ENCODE measurements around the gene GGACT.

The GGACT gene

DNA sequence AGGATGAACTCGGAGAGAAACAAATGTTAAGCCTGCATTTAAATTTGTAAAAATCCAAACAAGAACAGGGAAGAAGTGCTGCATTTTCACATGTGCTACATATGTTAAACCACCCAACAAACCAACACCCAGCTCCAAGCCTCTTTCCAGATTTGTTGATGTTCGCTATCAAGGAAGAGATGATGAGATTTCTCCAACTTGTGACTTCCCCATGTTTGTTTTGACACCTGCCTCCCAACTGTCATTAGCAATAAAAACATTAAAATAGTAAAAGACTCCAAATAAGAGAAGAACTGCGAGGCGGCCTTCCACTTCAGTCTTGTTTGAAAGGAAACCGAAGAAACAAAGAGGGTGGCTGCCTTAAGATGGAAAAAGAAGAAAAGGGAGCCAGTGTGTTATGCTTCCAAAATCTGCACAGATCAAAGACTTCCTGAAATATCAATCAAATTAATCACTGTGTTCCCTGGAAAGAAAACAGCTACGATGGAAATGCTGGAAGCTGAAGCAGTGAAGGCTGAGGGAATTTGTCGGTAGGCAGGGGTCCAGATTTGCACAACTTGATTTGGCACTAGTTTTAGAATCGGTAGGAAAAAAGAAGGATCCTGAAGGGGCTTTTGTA, 14.0 kb upstream of the GGACT start:
- TF ChIP-seq, protein P1, sequence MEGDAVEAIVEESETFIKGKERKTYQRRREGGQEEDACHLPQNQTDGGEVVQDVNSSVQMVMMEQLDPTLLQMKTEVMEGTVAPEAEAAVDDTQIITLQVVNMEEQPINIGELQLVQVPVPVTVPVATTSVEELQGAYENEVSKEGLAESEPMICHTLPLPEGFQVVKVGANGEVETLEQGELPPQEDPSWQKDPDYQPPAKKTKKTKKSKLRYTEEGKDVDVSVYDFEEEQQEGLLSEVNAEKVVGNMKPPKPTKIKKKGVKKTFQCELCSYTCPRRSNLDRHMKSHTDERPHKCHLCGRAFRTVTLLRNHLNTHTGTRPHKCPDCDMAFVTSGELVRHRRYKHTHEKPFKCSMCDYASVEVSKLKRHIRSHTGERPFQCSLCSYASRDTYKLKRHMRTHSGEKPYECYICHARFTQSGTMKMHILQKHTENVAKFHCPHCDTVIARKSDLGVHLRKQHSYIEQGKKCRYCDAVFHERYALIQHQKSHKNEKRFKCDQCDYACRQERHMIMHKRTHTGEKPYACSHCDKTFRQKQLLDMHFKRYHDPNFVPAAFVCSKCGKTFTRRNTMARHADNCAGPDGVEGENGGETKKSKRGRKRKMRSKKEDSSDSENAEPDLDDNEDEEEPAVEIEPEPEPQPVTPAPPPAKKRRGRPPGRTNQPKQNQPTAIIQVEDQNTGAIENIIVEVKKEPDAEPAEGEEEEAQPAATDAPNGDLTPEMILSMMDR (IDR thresholded peaks at IDR 0.05; ENCODE audit: control insufficient read depth, insufficient read depth, low read depth, low read length, missing control alignments): no peak
- no peak for DNase-seq (ENCODE audit: low read depth)

DNA sequence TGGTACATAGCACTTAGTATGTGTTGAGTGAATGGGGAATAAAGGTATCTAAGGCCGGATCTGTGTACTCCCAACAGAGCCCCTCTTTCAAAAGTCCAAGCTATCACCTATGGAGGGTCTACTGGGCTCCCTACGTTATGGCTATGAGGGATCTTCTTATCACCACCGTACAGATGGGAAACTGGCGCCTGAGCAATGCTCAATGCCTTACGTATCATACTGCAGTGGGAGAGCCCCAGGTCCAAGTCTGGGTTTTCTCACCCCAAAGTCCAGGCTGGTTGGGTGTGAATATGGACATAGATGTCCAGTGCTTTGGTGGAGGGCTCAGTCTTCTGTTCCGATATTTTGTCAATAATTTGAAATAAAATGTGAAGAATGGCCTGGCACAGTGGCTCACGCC, 13.1 kb upstream of the GGACT start:
- no peak overlapping the region for H3K4me3 ChIP-seq (ENCODE audit: control insufficient read depth, low read depth, low read length)
- TF ChIP-seq, protein P1 (IDR thresholded peaks at IDR 0.05; ENCODE audit: control insufficient read depth, insufficient read depth, low read depth, low read length, missing control alignments): no peak
- DNase-seq (ENCODE audit: low read depth): no peak

More for the DNA sequence above, 14.0 kb upstream of the GGACT start:
- H3K4me3 ChIP-seq (ENCODE audit: control insufficient read depth, low read depth, low read length): no peak overlapping the region

DNA sequence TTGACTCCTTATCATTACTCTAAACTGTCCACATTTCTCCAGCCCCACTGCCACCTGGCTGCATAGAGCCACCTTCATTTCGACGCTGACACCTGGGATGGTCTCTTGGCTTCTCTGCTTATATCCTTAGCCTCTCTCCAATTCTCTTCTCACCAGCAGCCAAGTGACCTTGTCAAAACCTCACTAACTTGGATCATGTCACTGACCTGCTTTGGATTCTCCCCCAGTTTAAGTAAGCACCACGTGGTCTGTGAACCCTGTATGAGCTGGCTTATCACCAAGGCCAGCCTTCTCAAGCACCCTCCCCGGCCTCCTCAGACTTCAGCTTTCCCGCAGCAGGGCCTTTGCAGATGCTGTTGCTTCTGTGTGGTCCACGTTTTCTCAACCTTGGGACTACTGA, 12.3 kb upstream of the GGACT start:
- TF ChIP-seq, protein P1 (IDR thresholded peaks at IDR 0.05; ENCODE audit: control insufficient read depth, insufficient read depth, low read depth, low read length, missing control alignments): no peak
- no peak for DNase-seq (ENCODE audit: low read depth)
- H3K4me3 ChIP-seq (ENCODE audit: control insufficient read depth, low read depth, low read length): no peak overlapping the region

DNA sequence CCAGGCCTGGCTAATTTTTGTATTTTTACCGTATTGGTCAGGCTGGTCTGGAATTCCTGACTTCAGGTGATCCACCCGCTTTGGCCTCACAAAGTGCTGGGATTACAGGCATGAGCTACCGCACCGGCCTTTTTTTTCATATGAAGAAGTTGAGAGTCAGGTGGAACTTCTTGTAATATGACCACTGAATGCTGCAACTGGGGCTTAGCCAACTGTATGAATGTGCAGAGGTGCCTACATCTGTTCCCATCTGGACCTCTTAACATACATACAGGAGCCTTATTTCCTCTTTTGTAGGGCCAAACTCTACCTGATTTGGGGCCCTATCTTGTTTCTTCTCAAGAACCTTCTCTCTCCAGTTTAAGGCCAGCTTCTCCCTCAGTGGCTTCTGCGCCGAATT, 11.9 kb upstream of the GGACT start:
- no peak for DNase-seq (ENCODE audit: low read depth)
- TF ChIP-seq, protein P1 (IDR thresholded peaks at IDR 0.05; ENCODE audit: control insufficient read depth, insufficient read depth, low read depth, low read length, missing control alignments): no peak
- H3K4me3 ChIP-seq (ENCODE audit: control insufficient read depth, low read depth, low read length): no peak overlapping the region

DNA sequence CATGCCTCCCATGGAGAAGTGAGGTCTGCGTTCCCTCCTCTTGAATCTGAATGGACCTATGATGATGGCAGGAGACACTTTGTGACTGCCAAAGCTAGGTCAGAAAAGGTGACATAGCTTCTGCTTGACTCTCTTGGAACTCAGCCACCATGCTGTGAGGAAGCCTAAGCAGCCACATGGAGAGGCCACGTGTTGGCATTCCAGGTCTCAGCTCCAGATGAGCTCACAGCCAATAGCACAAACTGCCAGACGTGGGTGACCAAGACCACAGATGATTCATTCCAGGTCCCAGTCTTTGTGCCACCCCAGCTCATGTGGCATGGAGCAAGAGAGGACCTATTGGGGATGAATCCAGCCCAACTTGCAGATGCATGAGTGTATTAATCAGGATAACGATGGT, 8.7 kb upstream of the GGACT start:
- DNase-seq (ENCODE audit: low read depth): no peak
- TF ChIP-seq, protein P1 (IDR thresholded peaks at IDR 0.05; ENCODE audit: control insufficient read depth, insufficient read depth, low read depth, low read length, missing control alignments): no peak
- H3K4me3 ChIP-seq (ENCODE audit: control insufficient read depth, low read depth, low read length): no peak overlapping the region

DNA sequence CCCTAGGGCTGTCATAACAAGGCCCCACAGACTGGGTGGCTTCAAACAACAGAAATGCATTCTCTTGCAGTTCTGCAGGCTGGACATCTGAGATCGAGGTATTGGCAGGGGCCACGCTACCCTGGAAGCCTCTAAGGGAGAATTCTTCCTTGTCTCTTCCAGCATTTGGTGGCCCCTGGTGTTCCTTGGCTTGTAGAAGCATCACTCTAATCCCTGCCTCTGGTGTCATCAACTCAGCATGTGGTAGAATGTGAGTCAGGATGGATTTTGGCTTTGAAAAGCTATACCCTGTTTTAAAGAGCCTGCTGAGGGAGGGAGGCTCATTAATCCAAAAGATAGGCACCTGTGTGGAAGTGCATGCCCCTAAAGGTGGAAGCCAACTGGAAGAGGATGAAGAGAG, 7.9 kb upstream of the GGACT start:
- DNase-seq (ENCODE audit: low read depth): no peak
- no peak overlapping the region for H3K4me3 ChIP-seq (ENCODE audit: control insufficient read depth, low read depth, low read length)
- TF ChIP-seq, protein P1 (IDR thresholded peaks at IDR 0.05; ENCODE audit: control insufficient read depth, insufficient read depth, low read depth, low read length, missing control alignments): no peak

DNA sequence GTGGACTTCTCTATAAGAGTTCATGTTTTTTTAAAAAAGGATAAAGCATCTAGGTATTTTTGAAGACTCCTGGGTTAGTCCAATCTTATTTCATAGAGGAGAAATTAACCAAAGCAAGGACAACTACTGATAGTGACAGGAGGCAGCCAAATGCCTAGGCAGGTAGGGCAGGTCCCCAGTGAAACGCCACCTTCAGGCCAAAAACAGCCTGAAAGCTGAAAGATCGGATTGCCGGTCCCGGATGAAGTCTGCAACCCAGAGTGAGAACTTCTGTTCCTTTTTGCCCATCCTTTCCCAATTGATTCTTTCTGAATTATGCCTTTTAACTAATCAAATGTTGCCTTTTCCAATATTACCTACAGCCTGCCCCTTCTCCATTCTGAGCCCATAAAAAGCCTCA, 6.1 kb upstream of the GGACT start:
- no peak for DNase-seq (ENCODE audit: low read depth)
- TF ChIP-seq, protein P1 (IDR thresholded peaks at IDR 0.05; ENCODE audit: control insufficient read depth, insufficient read depth, low read depth, low read length, missing control alignments): peak; percentile 20
- no peak overlapping the region for H3K4me3 ChIP-seq (ENCODE audit: control insufficient read depth, low read depth, low read length)
